GM12875 (cell line): Measurements from ENCODE around the gene RNF145.
A peak's percentile ranks its signal among the peaks of the same experiment; 100 is the strongest.

Experiments used
- H3K4me3 ChIP-seq: one replicate; pipeline ENCODE4 v1.5.1; 2011; ENCODE audit warnings: low read depth, low read length, control low read depth
- TF ChIP-seq, protein P1 (sequence below): IDR thresholded peaks from 2 replicates; pipeline ENCODE4 v1.5.1; 2011; ENCODE audit warnings: low read depth, mild to moderate bottlenecking, control low read depth, inconsistent platforms, low read length, moderate library complexity, borderline replicate concordance; ENCODE audit not compliant: insufficient read depth

RNF145 gene, protein sequence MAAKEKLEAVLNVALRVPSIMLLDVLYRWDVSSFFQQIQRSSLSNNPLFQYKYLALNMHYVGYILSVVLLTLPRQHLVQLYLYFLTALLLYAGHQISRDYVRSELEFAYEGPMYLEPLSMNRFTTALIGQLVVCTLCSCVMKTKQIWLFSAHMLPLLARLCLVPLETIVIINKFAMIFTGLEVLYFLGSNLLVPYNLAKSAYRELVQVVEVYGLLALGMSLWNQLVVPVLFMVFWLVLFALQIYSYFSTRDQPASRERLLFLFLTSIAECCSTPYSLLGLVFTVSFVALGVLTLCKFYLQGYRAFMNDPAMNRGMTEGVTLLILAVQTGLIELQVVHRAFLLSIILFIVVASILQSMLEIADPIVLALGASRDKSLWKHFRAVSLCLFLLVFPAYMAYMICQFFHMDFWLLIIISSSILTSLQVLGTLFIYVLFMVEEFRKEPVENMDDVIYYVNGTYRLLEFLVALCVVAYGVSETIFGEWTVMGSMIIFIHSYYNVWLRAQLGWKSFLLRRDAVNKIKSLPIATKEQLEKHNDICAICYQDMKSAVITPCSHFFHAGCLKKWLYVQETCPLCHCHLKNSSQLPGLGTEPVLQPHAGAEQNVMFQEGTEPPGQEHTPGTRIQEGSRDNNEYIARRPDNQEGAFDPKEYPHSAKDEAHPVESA

DNA sequence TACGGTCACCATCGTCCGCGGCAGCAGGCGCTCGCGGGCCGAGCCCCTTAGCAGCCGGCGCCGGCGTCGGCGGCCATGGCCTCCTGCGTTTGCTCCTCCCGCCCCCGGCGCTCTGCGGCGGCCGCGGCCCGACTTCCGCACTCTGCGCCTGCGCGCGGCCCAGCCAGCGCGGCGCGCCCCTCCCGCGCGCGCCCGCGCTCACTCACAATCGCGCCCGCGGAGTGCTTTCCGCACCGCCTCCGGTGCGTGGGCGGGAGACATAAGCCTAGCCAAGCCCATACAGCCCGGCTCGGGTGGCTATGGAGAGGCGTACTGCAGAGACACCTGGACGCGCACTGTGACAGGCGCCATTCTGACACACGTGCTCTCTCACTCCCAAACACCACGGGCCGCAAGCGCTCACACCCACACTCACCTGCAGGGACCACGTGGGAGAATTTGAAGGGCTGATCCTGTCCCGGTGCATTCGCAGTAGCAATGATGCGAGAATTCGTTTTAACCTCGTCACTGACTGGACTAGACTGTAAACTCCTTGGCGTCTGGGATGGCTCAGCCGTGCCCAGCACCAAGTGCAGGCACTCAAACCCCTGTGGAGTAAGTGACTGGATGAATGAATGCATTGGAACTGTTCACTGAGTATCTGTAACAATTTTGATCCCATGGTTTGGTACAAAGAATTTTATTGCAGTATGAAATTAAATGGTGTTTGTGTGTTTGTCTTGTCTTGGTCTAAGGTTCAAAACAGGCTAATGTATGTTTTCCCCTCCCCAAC lies at the start of gene RNF145:
RNF145 (minus strand) TSS at position 116 of the 772 bp plus-strand sequence. CDS start 5,936 bp downstream, outside the sequence.
- TF ChIP-seq, protein P1, sequence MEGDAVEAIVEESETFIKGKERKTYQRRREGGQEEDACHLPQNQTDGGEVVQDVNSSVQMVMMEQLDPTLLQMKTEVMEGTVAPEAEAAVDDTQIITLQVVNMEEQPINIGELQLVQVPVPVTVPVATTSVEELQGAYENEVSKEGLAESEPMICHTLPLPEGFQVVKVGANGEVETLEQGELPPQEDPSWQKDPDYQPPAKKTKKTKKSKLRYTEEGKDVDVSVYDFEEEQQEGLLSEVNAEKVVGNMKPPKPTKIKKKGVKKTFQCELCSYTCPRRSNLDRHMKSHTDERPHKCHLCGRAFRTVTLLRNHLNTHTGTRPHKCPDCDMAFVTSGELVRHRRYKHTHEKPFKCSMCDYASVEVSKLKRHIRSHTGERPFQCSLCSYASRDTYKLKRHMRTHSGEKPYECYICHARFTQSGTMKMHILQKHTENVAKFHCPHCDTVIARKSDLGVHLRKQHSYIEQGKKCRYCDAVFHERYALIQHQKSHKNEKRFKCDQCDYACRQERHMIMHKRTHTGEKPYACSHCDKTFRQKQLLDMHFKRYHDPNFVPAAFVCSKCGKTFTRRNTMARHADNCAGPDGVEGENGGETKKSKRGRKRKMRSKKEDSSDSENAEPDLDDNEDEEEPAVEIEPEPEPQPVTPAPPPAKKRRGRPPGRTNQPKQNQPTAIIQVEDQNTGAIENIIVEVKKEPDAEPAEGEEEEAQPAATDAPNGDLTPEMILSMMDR = no peak
- H3K4me3 ChIP-seq = peak within 1 kb of the TSS; percentile 68

DNA sequence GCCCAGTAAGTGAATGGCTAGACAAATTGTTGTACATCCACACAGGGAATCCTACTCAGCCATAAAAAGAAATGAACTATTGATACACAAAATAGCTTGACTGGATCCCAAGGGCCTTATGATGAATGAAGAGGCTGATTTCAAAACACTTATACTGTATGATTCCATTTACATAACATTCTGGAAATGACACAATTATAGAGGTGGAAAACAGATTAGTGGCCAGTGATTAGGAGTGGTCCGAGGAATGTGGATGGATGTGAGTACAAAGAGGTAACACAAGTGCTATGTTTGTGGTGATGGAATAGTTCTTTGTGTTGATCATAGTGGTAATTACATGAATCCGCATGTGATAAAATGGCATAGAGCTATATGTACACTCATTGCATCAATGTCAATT lies 49.0 kb upstream of the RNF145 start:
- TF ChIP-seq, protein P1 = no peak
- H3K4me3 ChIP-seq = no peak overlapping the region

DNA sequence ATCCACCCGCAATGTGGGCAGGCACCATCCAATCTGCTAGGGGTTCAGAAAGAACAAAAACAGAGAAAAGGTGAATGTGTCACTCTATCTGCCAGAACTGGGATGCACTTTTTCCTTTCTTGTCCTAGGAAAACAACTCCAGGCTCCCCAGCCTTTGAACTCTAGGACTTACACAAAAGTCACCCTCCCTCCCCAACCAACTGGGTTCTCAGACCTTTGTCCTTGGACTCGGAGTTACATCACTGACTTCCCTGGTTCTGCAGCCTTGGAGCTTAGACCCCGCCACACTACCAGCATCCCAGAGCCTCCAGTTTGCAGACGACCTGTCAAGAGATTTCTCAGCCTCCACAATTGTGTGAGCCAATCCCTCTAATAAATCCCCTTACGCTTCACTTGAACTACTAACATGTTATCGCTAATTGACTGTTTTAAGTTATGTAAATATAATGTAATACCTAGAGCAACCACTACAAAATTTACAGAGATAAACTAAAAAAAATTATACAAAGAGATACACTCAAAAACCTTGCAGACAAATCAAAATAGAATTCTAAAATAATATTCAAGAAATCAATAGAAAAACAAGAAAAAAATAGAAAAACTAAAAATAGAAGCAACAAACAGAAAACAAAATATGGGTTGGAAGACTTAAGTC lies 48.4 kb upstream of the RNF145 start:
- H3K4me3 ChIP-seq = no peak overlapping the region
- TF ChIP-seq, protein P1 = no peak

DNA sequence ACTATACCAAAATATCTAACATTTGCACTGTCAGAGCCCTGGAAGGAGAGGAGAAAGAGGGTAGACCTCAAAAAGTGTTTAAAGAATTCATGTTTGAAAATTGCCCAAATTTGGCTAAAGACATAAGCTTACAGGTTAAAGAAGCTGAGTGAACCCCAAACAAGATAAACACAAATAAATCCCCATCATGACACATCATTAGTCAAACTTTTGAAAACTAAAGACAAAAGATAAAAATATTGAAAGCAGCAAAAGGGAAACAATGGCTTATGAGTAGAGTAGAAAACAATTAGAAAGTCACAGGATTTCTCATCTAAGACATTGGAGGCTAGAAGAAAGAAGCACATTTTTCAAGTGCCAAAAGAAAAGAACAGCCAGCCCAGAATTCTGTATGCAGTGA lies 47.7 kb upstream of the RNF145 start:
- no peak overlapping the region for H3K4me3 ChIP-seq
- TF ChIP-seq, protein P1 = no peak

DNA sequence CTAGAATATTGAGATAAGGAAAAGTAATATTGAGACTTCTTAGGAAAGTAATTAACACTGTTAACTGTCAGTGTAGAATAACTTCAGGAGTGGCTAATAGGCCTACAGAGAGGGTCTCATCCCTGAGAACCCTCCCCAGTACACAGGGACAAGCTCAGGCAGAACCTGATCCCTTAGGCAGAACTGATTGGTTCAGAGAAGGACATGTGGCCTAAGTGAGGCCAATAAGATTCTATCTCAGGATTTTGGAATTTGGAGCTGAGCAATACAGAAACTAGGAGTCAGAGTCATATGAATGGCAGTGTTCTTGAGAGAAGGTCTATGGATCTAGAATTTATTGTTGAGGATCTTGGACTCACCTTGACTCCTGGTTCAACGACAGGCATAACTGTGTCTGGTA lies 42.8 kb upstream of the RNF145 start:
- H3K4me3 ChIP-seq = no peak overlapping the region
- TF ChIP-seq, protein P1 = no peak

DNA sequence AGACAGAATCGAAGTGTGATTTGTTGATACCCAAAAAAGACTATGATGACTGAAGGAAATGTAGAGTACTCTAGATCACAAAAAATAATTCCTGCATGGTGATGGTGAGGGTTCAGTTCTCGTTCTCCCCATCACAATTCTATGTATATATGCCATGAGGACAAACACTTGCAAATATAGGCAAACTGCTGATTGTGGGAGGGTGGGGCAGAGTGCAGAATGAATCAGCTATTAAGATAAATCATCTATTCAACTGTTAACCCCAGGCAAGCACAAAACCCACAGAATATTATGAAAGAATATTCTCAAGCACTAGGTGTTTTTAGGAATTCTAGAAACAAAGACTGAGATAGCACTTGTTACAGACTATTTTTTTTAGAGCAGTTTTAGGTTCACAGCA lies 39.8 kb upstream of the RNF145 start:
- TF ChIP-seq, protein P1 = no peak
- no peak overlapping the region for H3K4me3 ChIP-seq
